Gastrocnemius medialis (tissue), 4 donors: ENCODE results near the gene MOSMO.

Source experiments
- POLR2A ChIP-seq, 2 donors: fragments of 450-650 bp; IDR thresholded peaks; one replicate each; pipeline ENCODE4 v1.6.1; 2017; ENCODE audit warnings: antibody characterized with exemption in 2 of 2, mild to moderate bottlenecking in 2 of 2, moderate library complexity in 2 of 2
- TF ChIP-seq, protein P1 (sequence below), 5 experiments: fragments of 450-650 bp in 3 of 5; fragments of 200-600 bp in 2 of 5; sonication (generic) in 2 of 5; IDR thresholded peaks in 4 of 5; conservative IDR thresholded peaks in 1 of 5; 1 replicate in 4 of 5; 2 replicates in 1 of 5; pipeline ENCODE4 v1.5.1; 2016 to 2019; ENCODE audit warnings: antibody characterized with exemption in 5 of 5, mild to moderate bottlenecking in 3 of 5, moderate library complexity in 3 of 5

DNA sequence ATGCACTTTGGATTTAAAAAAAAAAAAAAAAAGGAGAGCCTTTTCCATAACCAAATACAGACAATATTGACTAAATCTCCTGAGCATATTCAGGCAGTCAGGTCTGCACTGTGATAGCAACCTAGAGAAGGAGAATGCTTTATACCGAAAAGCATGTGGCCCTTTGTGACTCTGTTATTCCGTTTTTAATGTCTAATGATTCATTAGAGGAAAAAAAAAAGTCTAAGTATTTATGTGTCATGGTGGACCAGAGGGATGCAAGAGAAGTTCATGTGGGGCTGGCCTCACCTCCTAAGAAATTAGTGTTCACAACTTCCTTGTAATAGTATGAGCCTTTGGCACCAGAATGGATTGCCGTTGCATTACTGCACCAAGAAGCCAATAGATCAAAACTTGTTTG, 73.1 kb downstream of the MOSMO start:
- TF ChIP-seq, protein P1, sequence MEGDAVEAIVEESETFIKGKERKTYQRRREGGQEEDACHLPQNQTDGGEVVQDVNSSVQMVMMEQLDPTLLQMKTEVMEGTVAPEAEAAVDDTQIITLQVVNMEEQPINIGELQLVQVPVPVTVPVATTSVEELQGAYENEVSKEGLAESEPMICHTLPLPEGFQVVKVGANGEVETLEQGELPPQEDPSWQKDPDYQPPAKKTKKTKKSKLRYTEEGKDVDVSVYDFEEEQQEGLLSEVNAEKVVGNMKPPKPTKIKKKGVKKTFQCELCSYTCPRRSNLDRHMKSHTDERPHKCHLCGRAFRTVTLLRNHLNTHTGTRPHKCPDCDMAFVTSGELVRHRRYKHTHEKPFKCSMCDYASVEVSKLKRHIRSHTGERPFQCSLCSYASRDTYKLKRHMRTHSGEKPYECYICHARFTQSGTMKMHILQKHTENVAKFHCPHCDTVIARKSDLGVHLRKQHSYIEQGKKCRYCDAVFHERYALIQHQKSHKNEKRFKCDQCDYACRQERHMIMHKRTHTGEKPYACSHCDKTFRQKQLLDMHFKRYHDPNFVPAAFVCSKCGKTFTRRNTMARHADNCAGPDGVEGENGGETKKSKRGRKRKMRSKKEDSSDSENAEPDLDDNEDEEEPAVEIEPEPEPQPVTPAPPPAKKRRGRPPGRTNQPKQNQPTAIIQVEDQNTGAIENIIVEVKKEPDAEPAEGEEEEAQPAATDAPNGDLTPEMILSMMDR (IDR thresholded peaks at IDR 0.05 in 4 of 5, conservative IDR thresholded peaks at IDR 0.05 in 1 of 5) = no peak
- no peak for TF ChIP-seq POLR2A (IDR thresholded peaks at IDR 0.05)
